ENCODE results near the gene PSMA3. TPM values are rescaled to one million over a fixed set of nuclear protein-coding genes. Genes with fewer than 3 reads are reported as not detected.

Gene PSMA3
- total and polyA plus RNA-seq, 12 donors, result 80.9 to 270 (median 162) TPM

GRCh38 chr14:58299401-58300330 is 55.0 kb downstream of the PSMA3 start:
- WGBS, 4 donors, result 1 to 7% (median 3%) methylated on average over 10 to 48 of the region's 48 CpGs
- Histone ChIP-seq H3K27ac (peak overlapping the region; percentile 54 to 97 (median 94)), H3K4me3 (peak overlapping the region; percentile 70 to 96 (median 79)), H3K36me3 (replicated peaks in 1 of 2) (peaks cover 0 to 21% of the 10 kb centered on the region in 2 donors), H3K27me3 (no peaks in the 10 kb centered on the region), H3K9me3 (replicated peaks in 1 of 3) (peaks cover 0 to 5% (median 0%) of the 10 kb centered on the region in 3 donors), H3K4me1 (replicated peaks in 1 of 2) (peaks cover 6 to 35% of the 10 kb centered on the region in 2 donors)
- intact Hi-C loops (cut with DNase I), result no loop called here
- peak; percentile 21 to 60 (median 43) for DNase-seq
- TF ChIP-seq CTCF (IDR thresholded peaks at IDR 0.05) (no peak), POLR2A (IDR thresholded peaks at IDR 0.05) (peak in 1 of 2 donors; percentile 47)

GRCh38 chr14:58301416-58301815 is 56.8 kb downstream of the PSMA3 start:
- H3K27me3 ChIP-seq, result no peaks in the 10 kb centered on the region
- intact Hi-C loops (cut with DNase I), result no loop called here
- H3K27ac ChIP-seq, result no peak overlapping the region
- peaks cover 0 to 5% (median 0%) of the 10 kb centered on the region in 3 donors for H3K9me3 ChIP-seq (replicated peaks in 1 of 3)
- peaks cover 0 to 34% of the 10 kb centered on the region in 2 donors for H3K36me3 ChIP-seq (replicated peaks in 1 of 2)
- TF ChIP-seq POLR2A (IDR thresholded peaks at IDR 0.05), result no peak
- no peak for TF ChIP-seq CTCF (IDR thresholded peaks at IDR 0.05)
- DNase-seq, result no peak
- H3K4me1 ChIP-seq (replicated peaks in 1 of 2), result peaks cover 6 to 17% of the 10 kb centered on the region in 2 donors
- 78 to 92% (median 90%) methylated on average over 3 of the region's 3 CpGs for WGBS, 4 donors
- no peak overlapping the region for H3K4me3 ChIP-seq

DNA sequence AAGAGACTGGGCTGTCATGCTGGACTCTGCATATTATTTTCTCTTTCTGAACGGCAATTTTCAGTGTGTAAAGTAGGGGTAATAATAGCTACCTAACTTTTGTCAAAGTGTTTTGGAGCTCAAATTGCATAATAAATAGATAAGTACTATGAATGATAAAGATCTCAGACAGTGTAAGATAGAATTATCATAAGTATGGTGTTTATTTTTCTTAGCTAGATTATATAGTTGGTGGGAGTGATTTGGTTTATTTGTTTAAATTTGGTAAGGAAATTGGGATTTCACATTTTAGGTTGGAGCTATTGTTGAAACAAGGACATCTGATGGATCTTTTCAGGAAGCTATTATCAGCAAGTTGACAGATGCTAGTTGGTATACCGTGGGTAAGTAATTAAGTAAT is 61.1 kb downstream of the PSMA3 start:
- peaks cover 0 to 46% of the 10 kb centered on the region in 2 donors for H3K36me3 ChIP-seq (replicated peaks in 1 of 2)
- peaks cover 0 to under 1% of the 10 kb centered on the region in 2 donors for H3K4me1 ChIP-seq (replicated peaks in 1 of 2)
- no peaks in the 10 kb centered on the region for H3K27me3 ChIP-seq
- DNase-seq, result no peak
- H3K4me3 ChIP-seq, result no peak overlapping the region
- TF ChIP-seq POLR2A (IDR thresholded peaks at IDR 0.05) (no peak), CTCF (IDR thresholded peaks at IDR 0.05) (no peak)
- intact Hi-C loops (cut with DNase I), result no loop called here
- no peak overlapping the region for H3K27ac ChIP-seq
- 58 to 63% (median 60%) methylated on average over 2 of the region's 2 CpGs for WGBS, 4 donors
- peaks cover 0 to 5% (median 0%) of the 10 kb centered on the region in 3 donors for H3K9me3 ChIP-seq (replicated peaks in 1 of 3)

DNA sequence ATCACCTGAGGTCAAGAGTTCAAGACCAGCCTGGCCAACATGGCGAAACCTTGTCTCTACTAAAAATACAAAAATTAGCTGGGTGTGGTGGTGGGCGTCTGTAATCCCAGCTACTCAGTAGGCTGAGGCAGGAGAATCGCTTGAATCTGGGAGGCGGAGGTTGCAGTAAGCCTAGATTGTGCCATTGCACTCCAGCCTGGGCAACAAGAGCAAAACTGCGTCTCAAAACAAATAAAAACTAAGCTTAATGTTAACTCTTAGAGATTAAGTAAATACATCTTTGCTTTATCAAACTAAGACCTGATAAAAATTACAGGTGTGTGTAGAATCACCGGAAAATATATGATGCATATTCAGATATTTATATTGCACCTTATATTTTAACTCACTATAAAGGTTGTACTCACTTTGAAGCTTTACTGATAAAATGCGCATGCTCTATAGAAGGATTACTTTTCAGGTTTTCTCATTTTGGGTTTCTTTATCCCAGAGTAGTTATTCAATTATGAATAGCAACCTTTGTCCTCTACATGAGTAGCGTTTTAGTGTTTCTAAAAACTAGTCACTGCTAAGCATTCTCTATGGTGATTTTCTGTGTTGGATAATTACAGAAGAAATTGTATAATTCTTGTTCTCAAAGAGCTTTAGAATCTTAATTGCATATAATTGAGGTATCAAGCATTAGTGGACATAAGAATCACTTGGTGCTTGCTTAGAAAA is 63.1 kb downstream of the PSMA3 start:
- intact Hi-C loops (cut with DNase I), result no loop called here
- no peak for TF ChIP-seq POLR2A (IDR thresholded peaks at IDR 0.05)
- no peak for TF ChIP-seq CTCF (IDR thresholded peaks at IDR 0.05)
- DNase-seq, result no peak
- Histone ChIP-seq H3K4me3 (no peak overlapping the region), H3K36me3 (replicated peaks in 1 of 2) (peaks cover 0 to 52% of the 10 kb centered on the region in 2 donors), H3K27ac (no peak overlapping the region), H3K4me1 (replicated peaks in 1 of 2) (no peaks in the 10 kb centered on the region), H3K27me3 (no peaks in the 10 kb centered on the region), H3K9me3 (replicated peaks in 1 of 3) (peaks cover 0 to 5% (median 0%) of the 10 kb centered on the region in 3 donors)
- 94 to 97% (median 95%) methylated on average over 8 of the region's 8 CpGs for WGBS, 4 donors
